ENCODE results near the gene ZNF546.

The ZNF546 gene

DNA sequence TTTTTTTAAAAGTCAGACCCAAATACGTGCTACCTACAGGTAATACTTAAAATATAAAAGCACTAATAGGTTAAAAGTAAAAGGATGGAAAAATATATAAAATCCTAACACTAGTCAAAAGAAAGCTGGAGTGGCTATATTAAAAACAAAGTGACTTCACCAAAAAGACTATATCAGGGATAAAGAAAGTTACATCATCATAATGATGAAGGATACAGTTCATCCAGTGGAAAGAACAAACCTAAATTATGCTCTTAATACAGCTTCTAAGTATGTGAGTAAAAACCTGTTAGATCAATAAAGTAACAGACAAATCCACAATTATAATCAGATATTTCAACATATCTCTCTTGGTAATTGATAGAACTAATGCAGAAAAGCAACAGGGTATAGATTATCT, 60.3 kb downstream of the ZNF546 start:
- Histone ChIP-seq H2BK15ac (replicated peaks; ENCODE audit: low read depth) (no peak overlapping the region), H3K4ac (ENCODE audit: low read depth, low read length) (no peak overlapping the region), H3K23ac (ENCODE audit: low read length) (no peak overlapping the region), H3K27ac (ENCODE audit: low read depth, low read length) (no peak overlapping the region), H2BK5ac (ENCODE audit: low read length) (no peak overlapping the region), H4K8ac (ENCODE audit: low read depth, low read length) (no peak overlapping the region), H3K9ac (ENCODE audit: low read length) (no peak overlapping the region), H3K36me3 (ENCODE audit: control insufficient read depth, insufficient read depth, low read length) (no peaks in the 10 kb centered on the region), H3K56ac (ENCODE audit: low read length) (no peak overlapping the region), H3K79me1 (ENCODE audit: low read length) (peaks cover 3% of the 10 kb centered on the region), H4K5ac (ENCODE audit: low read length) (no peak overlapping the region), H2AK5ac (ENCODE audit: low read length) (no peak overlapping the region), H3K4me2 (ENCODE audit: low read length) (no peak overlapping the region), H3K18ac (ENCODE audit: low read length) (no peak overlapping the region), H3K27me3 (ENCODE audit: insufficient read depth, low read length, poor library complexity) (no peaks in the 10 kb centered on the region), H3K4me3 (ENCODE audit: low read length) (no peak overlapping the region), H3K4me1 (ENCODE audit: control insufficient read depth, low read depth, low read length) (no peaks in the 10 kb centered on the region), H3K79me2 (ENCODE audit: control insufficient read depth, insufficient read depth, low read length) (peaks cover 2% of the 10 kb centered on the region), H2BK120ac (ENCODE audit: low read depth, low read length) (no peak overlapping the region)
- no peak for DNase-seq
- WGBS (ENCODE audit: extremely low coverage, insufficient coverage, low lambda C conversion rate) = no CpG with 5 or more reads among the region's 1 CpG

DNA sequence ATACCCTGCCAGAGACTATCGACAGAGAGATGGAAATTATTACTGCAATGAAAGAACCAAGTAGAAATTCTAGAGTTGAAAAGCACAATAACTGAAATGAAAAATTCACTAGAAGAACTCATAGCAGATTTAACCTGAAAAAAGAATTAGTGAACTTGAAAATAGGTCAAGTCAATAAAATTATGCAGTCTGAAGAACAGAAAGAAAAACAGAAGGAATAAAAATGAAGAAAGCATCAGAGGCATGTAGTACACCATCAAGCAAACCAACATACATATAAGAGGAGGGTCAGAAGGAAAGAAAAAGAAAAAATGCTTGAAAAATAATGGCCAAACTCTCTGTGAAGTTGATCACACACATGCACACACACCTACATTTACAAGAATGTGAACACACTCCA, 62.8 kb downstream of the ZNF546 start:
- no peak overlapping the region for H3K23ac ChIP-seq (ENCODE audit: low read length)
- peaks cover 2% of the 10 kb centered on the region for H3K79me1 ChIP-seq (ENCODE audit: low read length)
- H2BK120ac ChIP-seq (ENCODE audit: low read depth, low read length) = no peak overlapping the region
- no peak overlapping the region for H3K18ac ChIP-seq (ENCODE audit: low read length)
- no peak overlapping the region for H3K9ac ChIP-seq (ENCODE audit: low read length)
- H2BK15ac ChIP-seq (replicated peaks; ENCODE audit: low read depth) = no peak overlapping the region
- no peak overlapping the region for H3K4ac ChIP-seq (ENCODE audit: low read depth, low read length)
- no peak overlapping the region for H4K8ac ChIP-seq (ENCODE audit: low read depth, low read length)
- H3K36me3 ChIP-seq (ENCODE audit: control insufficient read depth, insufficient read depth, low read length) = no peaks in the 10 kb centered on the region
- no CpG with 5 or more reads among the region's 1 CpG for WGBS (ENCODE audit: extremely low coverage, insufficient coverage, low lambda C conversion rate)
- H3K27ac ChIP-seq (ENCODE audit: low read depth, low read length) = no peak overlapping the region
- no peaks in the 10 kb centered on the region for H3K4me1 ChIP-seq (ENCODE audit: control insufficient read depth, low read depth, low read length)
- H3K56ac ChIP-seq (ENCODE audit: low read length) = no peak overlapping the region
- H4K5ac ChIP-seq (ENCODE audit: low read length) = no peak overlapping the region
- H2BK5ac ChIP-seq (ENCODE audit: low read length) = no peak overlapping the region
- H3K4me3 ChIP-seq (ENCODE audit: low read length) = no peak overlapping the region
- H2AK5ac ChIP-seq (ENCODE audit: low read length) = no peak overlapping the region
- no peaks in the 10 kb centered on the region for H3K27me3 ChIP-seq (ENCODE audit: insufficient read depth, low read length, poor library complexity)
- DNase-seq = no peak
- peaks cover 2% of the 10 kb centered on the region for H3K79me2 ChIP-seq (ENCODE audit: control insufficient read depth, insufficient read depth, low read length)
- H3K4me2 ChIP-seq (ENCODE audit: low read length) = no peak overlapping the region

DNA sequence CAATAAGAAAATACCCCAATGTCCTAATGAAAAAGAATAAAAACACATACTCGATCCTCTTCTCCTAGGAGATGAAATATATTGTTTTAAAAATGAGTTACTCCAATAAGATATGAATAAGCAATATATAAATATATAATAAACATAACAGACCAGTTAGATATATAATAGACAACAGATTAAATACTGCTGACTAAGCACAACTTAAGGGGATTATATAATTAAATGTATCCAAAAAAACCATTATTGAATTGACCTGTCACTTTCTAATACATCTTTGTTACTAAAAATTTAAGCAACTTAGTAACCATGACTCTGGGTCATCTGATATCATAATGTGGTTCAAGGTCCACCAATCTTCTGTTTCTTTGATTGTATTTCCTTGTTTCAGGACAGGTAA, 73.2 kb downstream of the ZNF546 start:
- Histone ChIP-seq H2BK15ac (replicated peaks; ENCODE audit: low read depth) (no peak overlapping the region), H3K4ac (ENCODE audit: low read depth, low read length) (no peak overlapping the region), H3K4me2 (ENCODE audit: low read length) (no peak overlapping the region), H4K5ac (ENCODE audit: low read length) (no peak overlapping the region), H2BK5ac (ENCODE audit: low read length) (no peak overlapping the region), H3K79me2 (ENCODE audit: control insufficient read depth, insufficient read depth, low read length) (no peaks in the 10 kb centered on the region), H3K4me1 (ENCODE audit: control insufficient read depth, low read depth, low read length) (no peaks in the 10 kb centered on the region), H2BK120ac (ENCODE audit: low read depth, low read length) (no peak overlapping the region), H4K8ac (ENCODE audit: low read depth, low read length) (no peak overlapping the region), H3K27me3 (ENCODE audit: insufficient read depth, low read length, poor library complexity) (no peaks in the 10 kb centered on the region), H3K4me3 (ENCODE audit: low read length) (no peak overlapping the region), H3K79me1 (ENCODE audit: low read length) (no peaks in the 10 kb centered on the region), H3K36me3 (ENCODE audit: control insufficient read depth, insufficient read depth, low read length) (peaks cover 2% of the 10 kb centered on the region), H3K9ac (ENCODE audit: low read length) (no peak overlapping the region), H3K23ac (ENCODE audit: low read length) (no peak overlapping the region), H2AK5ac (ENCODE audit: low read length) (no peak overlapping the region), H3K56ac (ENCODE audit: low read length) (no peak overlapping the region), H3K18ac (ENCODE audit: low read length) (no peak overlapping the region), H3K27ac (ENCODE audit: low read depth, low read length) (no peak overlapping the region)
- WGBS (ENCODE audit: extremely low coverage, insufficient coverage, low lambda C conversion rate) = no CpG with 5 or more reads among the region's 1 CpG
- DNase-seq = no peak
